PC-3 (cell line): ENCODE measurements around the gene TNK1. TPM values are rescaled to one million over a fixed set of nuclear protein-coding genes. Genes with fewer than 3 reads are reported as not detected.
"Not testable (repeated sequence)": the region's sequence is repeated elsewhere in the genome, so short reads cannot be mapped to it uniquely, and the experiment has no call there.

Experiments used
- ATAC-seq: fragments of 200-7000 bp; cut with Tn5 transposase; 2 replicates; pipeline ENCODE4 v1.9.1; 2020; ENCODE audit warnings: mild to moderate bottlenecking, moderate library complexity
- BruUV-seq: library from RNA; stranded (reverse); fragments of 400-500 nt; replicated peaks from 2 replicates; lab custom pipeline; 2021; lab: Mats Ljungman, UMichigan
- CTCF ChIA-PET: fragments of 300-600 bp; sonication (Branson Sonifier 250); formaldehyde crosslinking; loops from one replicate; lab custom pipeline; 2022; ENCODE audit warnings: antibody characterized with exemption; lab: Charles Lee
- POLR2A ChIA-PET: fragments of 300-600 bp; sonication (Branson Sonifier 250); formaldehyde crosslinking; loops from one replicate; lab custom pipeline; 2022; ENCODE audit warnings: antibody characterized with exemption; ENCODE audit not compliant: unreplicated experiment; lab: Charles Lee
- DNase-seq: peaks from one replicate; pipeline ENCODE4 v3.0.0-alpha.2; 2015
- H2AFZ ChIP-seq: fragments of 300-600 bp; sonication (generic); 2 replicates; pipeline ENCODE4 v1.6.0; 2016; ENCODE audit warnings: antibody characterized with exemption, low read length
- H3F3A ChIP-seq: fragments of 300-600 bp; sonication (generic); one replicate; pipeline ENCODE4 v1.6.0; 2017; ENCODE audit warnings: antibody characterized with exemption, low read length, control low read depth, mild to moderate bottlenecking; ENCODE audit not compliant: unreplicated experiment
- H3K27ac ChIP-seq: fragments of 300-600 bp; sonication (generic); 2 replicates; pipeline ENCODE4 v1.5.1; 2016; ENCODE audit warnings: mild to moderate bottlenecking, low read length
- H3K27me3 ChIP-seq: fragments of 300-600 bp; sonication (generic); 2 replicates; pipeline ENCODE4 v1.6.1; 2016; ENCODE audit warnings: low read length, mixed read lengths
- H3K36me3 ChIP-seq: fragments of 300-600 bp; sonication (generic); 2 replicates; pipeline ENCODE4 v1.6.1; 2016; ENCODE audit warnings: low read depth, mixed run types, low read length, mixed read lengths
- H3K4me1 ChIP-seq: fragments of 300-600 bp; sonication (generic); 2 replicates; pipeline ENCODE4 v1.5.1; 2016; ENCODE audit warnings: low read length; ENCODE audit not compliant: insufficient read depth
- H3K4me2 ChIP-seq: fragments of 300-600 bp; sonication (generic); 2 replicates; pipeline ENCODE4 v1.6.0; 2016; ENCODE audit warnings: low read length
- H3K4me3 ChIP-seq: fragments of 300-600 bp; sonication (generic); 2 replicates; pipeline ENCODE4 v1.5.1; 2016; ENCODE audit warnings: mild to moderate bottlenecking, low read length, mixed read lengths
- H3K79me2 ChIP-seq: fragments of 300-600 bp; sonication (generic); 2 replicates; pipeline ENCODE4 v1.6.1; 2017; ENCODE audit warnings: low read length, mixed read lengths
- H3K9ac ChIP-seq: fragments of 300-600 bp; sonication (generic); 2 replicates; pipeline ENCODE4 v1.6.0; 2016; ENCODE audit warnings: mild to moderate bottlenecking, low read length
- H3K9me2 ChIP-seq: fragments of 300-600 bp; sonication (generic); replicated peaks from 2 replicates; pipeline ENCODE4 v1.6.1; 2016; ENCODE audit warnings: mixed run types, low read length, mixed read lengths
- H3K9me3 ChIP-seq: fragments of 300-600 bp; sonication (generic); 2 replicates; pipeline ENCODE4 v1.6.1; 2016; ENCODE audit warnings: low read length, mixed read lengths
- H4K20me1 ChIP-seq: fragments of 300-600 bp; sonication (generic); 2 replicates; pipeline ENCODE4 v1.6.1; 2016; ENCODE audit warnings: low read length, mixed read lengths
- EZH2 ChIP-seq: fragments of 300-600 bp; sonication (generic); IDR thresholded peaks from one replicate; pipeline ENCODE4 v1.6.1; 2017; ENCODE audit warnings: antibody characterized with exemption, mild to moderate bottlenecking, low read length; ENCODE audit not compliant: unreplicated experiment
- EZH2phosphoT487 ChIP-seq: fragments of 300-600 bp; sonication (generic); IDR thresholded peaks from 2 replicates; pipeline ENCODE4 v1.6.1; 2018; ENCODE audit warnings: mild to moderate bottlenecking, antibody characterized with exemption, low read length, borderline replicate concordance
- intact Hi-C: fragments of 100-400 bp; cut with micrococcal nuclease; formaldehyde crosslinking; loops from 2 replicates; pipeline ENCODE4 v1.9.0; 2023
- total RNA-seq: library from RNA; depleted of rRNA; stranded (reverse); fragments of >200 nt; gene quantifications from 2 replicates; pipeline ENCODE4 v1.2.3, GENCODE V29; 2014
- TF ChIP-seq, protein P1 (sequence below): fragments of 300-600 bp; sonication (generic); conservative IDR thresholded peaks from 2 replicates; pipeline ENCODE4 v1.5.1; 2017; ENCODE audit warnings: antibody characterized with exemption, low read depth, mild to moderate bottlenecking, low read length

The TNK1 gene
- total RNA-seq, 1 experiment from 2014 or later: 10.8 TPM

GRCh38 chr17:7334938-7335538, 45.9 kb upstream of the TNK1 start:
- H3K9me2 ChIP-seq: no peaks in the 10 kb centered on the region
- ATAC-seq: no peak
- H3K79me2 ChIP-seq: no peaks in the 10 kb centered on the region
- no peak for DNase-seq
- H3K9ac ChIP-seq: no peak overlapping the region
- ChIA-PET CTCF (no interaction called here), POLR2A (no interaction called here)
- no peak overlapping the region for H3K27ac ChIP-seq
- H3K4me1 ChIP-seq: no peaks in the 10 kb centered on the region
- H3K9me3 ChIP-seq: no peaks in the 10 kb centered on the region
- H3F3A ChIP-seq: no peaks in the 10 kb centered on the region
- TF ChIP-seq, protein P1, sequence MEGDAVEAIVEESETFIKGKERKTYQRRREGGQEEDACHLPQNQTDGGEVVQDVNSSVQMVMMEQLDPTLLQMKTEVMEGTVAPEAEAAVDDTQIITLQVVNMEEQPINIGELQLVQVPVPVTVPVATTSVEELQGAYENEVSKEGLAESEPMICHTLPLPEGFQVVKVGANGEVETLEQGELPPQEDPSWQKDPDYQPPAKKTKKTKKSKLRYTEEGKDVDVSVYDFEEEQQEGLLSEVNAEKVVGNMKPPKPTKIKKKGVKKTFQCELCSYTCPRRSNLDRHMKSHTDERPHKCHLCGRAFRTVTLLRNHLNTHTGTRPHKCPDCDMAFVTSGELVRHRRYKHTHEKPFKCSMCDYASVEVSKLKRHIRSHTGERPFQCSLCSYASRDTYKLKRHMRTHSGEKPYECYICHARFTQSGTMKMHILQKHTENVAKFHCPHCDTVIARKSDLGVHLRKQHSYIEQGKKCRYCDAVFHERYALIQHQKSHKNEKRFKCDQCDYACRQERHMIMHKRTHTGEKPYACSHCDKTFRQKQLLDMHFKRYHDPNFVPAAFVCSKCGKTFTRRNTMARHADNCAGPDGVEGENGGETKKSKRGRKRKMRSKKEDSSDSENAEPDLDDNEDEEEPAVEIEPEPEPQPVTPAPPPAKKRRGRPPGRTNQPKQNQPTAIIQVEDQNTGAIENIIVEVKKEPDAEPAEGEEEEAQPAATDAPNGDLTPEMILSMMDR: no peak
- TF ChIP-seq EZH2 (no peak), EZH2phosphoT487 (no peak)
- H3K27me3 ChIP-seq: no peaks in the 10 kb centered on the region
- no peak overlapping the region for H3K4me3 ChIP-seq
- H3K36me3 ChIP-seq: no peaks in the 10 kb centered on the region
- H3K4me2 ChIP-seq: no peak overlapping the region
- BruUV-seq: no TSS peak
- no peak overlapping the region for H2AFZ ChIP-seq
- H4K20me1 ChIP-seq: no peaks in the 10 kb centered on the region
- intact Hi-C loops: no loop called here

DNA sequence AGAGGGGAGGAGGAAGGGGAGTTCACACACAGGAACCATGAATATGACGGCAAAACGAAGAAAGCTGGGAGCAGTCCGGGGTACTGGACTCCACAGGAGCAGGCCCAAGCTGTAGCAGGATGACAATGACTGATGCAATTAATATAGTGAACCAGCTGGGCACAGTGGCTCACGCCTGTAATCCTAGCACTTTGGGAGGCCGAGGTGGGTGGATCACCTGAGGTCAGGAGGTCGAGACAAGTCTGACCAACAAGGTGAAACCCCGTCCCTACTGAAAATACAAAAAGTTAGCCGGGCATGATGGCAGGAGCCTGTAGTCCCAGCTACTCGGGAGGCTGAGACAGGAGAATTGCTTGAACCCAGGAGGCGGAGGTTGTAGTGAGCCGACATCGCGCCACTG, 45.1 kb upstream of the TNK1 start:
- H3K27ac ChIP-seq, DNase-seq, intact Hi-C loops, POLR2A ChIA-PET, H3K9ac ChIP-seq, H3K4me2 ChIP-seq, H4K20me1 ChIP-seq, H3K27me3 ChIP-seq, H3K79me2 ChIP-seq, H2AFZ ChIP-seq, ATAC-seq, CTCF ChIA-PET, BruUV-seq, H3K9me3 ChIP-seq, H3K4me1 ChIP-seq, H3K9me2 ChIP-seq, H3K4me3 ChIP-seq, H3K36me3 ChIP-seq, H3F3A ChIP-seq: not testable (repeated sequence)

GRCh38 chr17:7336240-7337175, 44.4 kb upstream of the TNK1 start, which contains the start of gene ACAP1:
Gene ACAP1 (plus strand): TSS chr17:7336529. CDS start chr17:7336735, 206 bp downstream.
- Histone ChIP-seq H3K4me2 (no peak within 1 kb of the TSS), H3K4me3 (no peak within 1 kb of the TSS), H3K9me3 (no peaks in the 10 kb centered on the region), H3K4me1 (no peaks in the 10 kb centered on the region), H4K20me1 (no peaks in the 10 kb centered on the region), H3K36me3 (no peaks in the 10 kb centered on the region), H3K9me2 (no peaks in the 10 kb centered on the region), H3F3A (no peaks in the 10 kb centered on the region), H3K9ac (no peak within 1 kb of the TSS), H2AFZ (no peak within 1 kb of the TSS), H3K79me2 (no peaks in the 10 kb centered on the region), H3K27ac (no peak within 1 kb of the TSS), H3K27me3 (no peaks in the 10 kb centered on the region)
- BruUV-seq: no TSS peak
- POLR2A ChIA-PET: no interaction called here
- CTCF ChIA-PET: no interaction called here
- ATAC-seq: no peak
- intact Hi-C loops: no loop called here
- TF ChIP-seq EZH2phosphoT487: no peak
- TF ChIP-seq, protein P1: no peak
- no peak for TF ChIP-seq EZH2
- no peak for DNase-seq

DNA sequence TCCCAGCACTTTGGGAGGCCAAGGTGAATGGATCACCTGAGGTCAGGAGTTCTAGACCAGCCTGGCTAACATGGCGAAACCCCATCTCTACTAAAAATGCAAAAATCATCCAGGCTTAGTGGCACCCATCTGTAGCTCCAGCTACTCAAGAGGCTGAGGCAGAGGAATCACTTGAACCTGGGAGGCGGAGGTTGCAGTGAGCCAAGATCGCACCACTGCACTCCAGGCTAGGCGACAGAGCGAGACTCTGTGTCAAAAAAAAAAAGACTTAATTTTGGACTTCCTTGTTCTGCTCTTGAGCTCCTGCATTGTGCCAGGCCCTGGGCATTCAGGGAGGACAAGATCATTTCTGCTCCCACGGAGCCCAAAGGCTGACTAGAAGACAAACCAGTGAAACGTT, 43.3 kb upstream of the TNK1 start:
- intact Hi-C loops, CTCF ChIA-PET, ATAC-seq, H2AFZ ChIP-seq, H3K9me3 ChIP-seq, H4K20me1 ChIP-seq, DNase-seq, BruUV-seq, H3K27me3 ChIP-seq, POLR2A ChIA-PET, H3K4me1 ChIP-seq, H3K9ac ChIP-seq, H3K27ac ChIP-seq, H3K79me2 ChIP-seq, H3K9me2 ChIP-seq, H3K36me3 ChIP-seq, H3F3A ChIP-seq, H3K4me2 ChIP-seq, H3K4me3 ChIP-seq: not testable (repeated sequence)
